ENCODE measurements around the gene PTPRQ. TPM values are rescaled to one million over a fixed set of nuclear protein-coding genes. Genes with fewer than 3 reads are reported as not detected.
"Not testable (repeated sequence)": the region's sequence is repeated elsewhere in the genome, so short reads cannot be mapped to it uniquely, and the experiment has no call there.

PTPRQ gene
- total RNA-seq, 1 donor from 2014 or later, result 1.9 TPM

GRCh38 chr12:80472911-80473500 is 29.0 kb downstream of the PTPRQ start:
- no peak for DNase-seq

GRCh38 chr12:80477521-80478145 is 33.6 kb downstream of the PTPRQ start:
- not testable (repeated sequence) for DNase-seq

GRCh38 chr12:80484746-80485145 is 40.7 kb downstream of the PTPRQ start:
- no peak for DNase-seq

GRCh38 chr12:80485222-80485987 is 41.4 kb downstream of the PTPRQ start:
- DNase-seq, result no peak

GRCh38 chr12:80490329-80490728 is 46.3 kb downstream of the PTPRQ start:
- no peak for DNase-seq

GRCh38 chr12:80491166-80491565 is 47.1 kb downstream of the PTPRQ start:
- no peak for DNase-seq

- DNase-seq, result no peak
Measured at GRCh38 chr12:80493466-80493865, 49.4 kb downstream of the PTPRQ start.

GRCh38 chr12:80494836-80495235 is 50.8 kb downstream of the PTPRQ start:
- no peak for DNase-seq

GRCh38 chr12:80498059-80498728 is 54.2 kb downstream of the PTPRQ start:
- DNase-seq, result no peak

GRCh38 chr12:80504389-80505163 is 60.5 kb downstream of the PTPRQ start:
- no peak for DNase-seq

- DNase-seq, result no peak
Measured at GRCh38 chr12:80509781-80510556, 65.9 kb downstream of the PTPRQ start.

- no peak for DNase-seq
Measured at GRCh38 chr12:80512781-80513180, 68.7 kb downstream of the PTPRQ start.

- no peak for DNase-seq
Measured at GRCh38 chr12:80513211-80513610, 69.2 kb downstream of the PTPRQ start.

GRCh38 chr12:80517655-80518054 is 73.6 kb downstream of the PTPRQ start:
- no peak for DNase-seq

GRCh38 chr12:80531646-80532045 is 87.6 kb downstream of the PTPRQ start:
- DNase-seq, result no peak

GRCh38 chr12:80539029-80539428 is 95.0 kb downstream of the PTPRQ start:
- DNase-seq, result no peak

- no peak for DNase-seq
Measured at GRCh38 chr12:80549298-80549697, 105.3 kb downstream of the PTPRQ start.

- DNase-seq, result no peak
Measured at GRCh38 chr12:80551897-80552296, 107.9 kb downstream of the PTPRQ start.

GRCh38 chr12:80553316-80553715 is 109.3 kb downstream of the PTPRQ start:
- DNase-seq, result no peak

- DNase-seq, result no peak
Measured at GRCh38 chr12:80556566-80556965, 112.5 kb downstream of the PTPRQ start.

GRCh38 chr12:80559766-80560165 is 115.7 kb downstream of the PTPRQ start:
- no peak for DNase-seq
